AG04450 (cell line): ENCODE results near the gene R3HCC1L. TPM values are rescaled to one million over a fixed set of nuclear protein-coding genes. Genes with fewer than 3 reads are reported as not detected.

Source experiments
- CTCF ChIA-PET: fragments of 300-600, 350-600 bp; formaldehyde crosslinking; extraction: SDS; loops from one replicate; lab custom pipeline; 2022; ENCODE audit warnings: antibody characterized with exemption, inconsistent platforms; lab: Charles Lee
- POLR2A ChIA-PET: fragments of 350-600 bp; formaldehyde crosslinking; extraction: SDS; loops from one replicate; lab custom pipeline; 2021; ENCODE audit warnings: antibody characterized with exemption, inconsistent platforms; lab: Yijun Ruan, JAX
- DNase-seq: peaks from one replicate; pipeline ENCODE4 v3.0.0-alpha.2; 2011; ENCODE audit warnings: low read depth, low spot score
- H3K27ac ChIP-seq: one replicate; pipeline ENCODE4 v1.5.1; 2012; ENCODE audit warnings: low read depth, low read length, control low read depth
- H3K27me3 ChIP-seq: one replicate; pipeline ENCODE4 v1.6.0; 2012; ENCODE audit warnings: low read length; ENCODE audit not compliant: control insufficient read depth, insufficient read depth
- H3K4me3 ChIP-seq: 2 replicates; pipeline ENCODE4 v1.5.1; 2011; ENCODE audit warnings: mild to moderate bottlenecking, low read depth, low read length, control low read depth
- H3K9me3 ChIP-seq: 2 replicates; pipeline ENCODE4 v1.5.1; 2012; ENCODE audit warnings: low read length; ENCODE audit not compliant: control insufficient read depth, insufficient read depth
- CTCF ChIP-seq: IDR thresholded peaks from 2 replicates; pipeline ENCODE4 v1.5.1; 2011; ENCODE audit warnings: low read depth, low read length, control low read depth, inconsistent platforms
- polyA plus RNA-seq: library from polyadenylated mRNA; depleted of rRNA; stranded (reverse); fragments of >200 nt; gene quantifications from 2 replicates; pipeline ENCODE4 v1.2.3, GENCODE V29; 2011

The R3HCC1L gene
- polyA plus RNA-seq, 1 experiment, result 14.4 TPM

GRCh38 chr10:98195120-98195519, 60.7 kb downstream of the R3HCC1L start:
- Histone ChIP-seq H3K4me3 (no peak overlapping the region), H3K27ac (no peak overlapping the region), H3K9me3 (no peaks in the 10 kb centered on the region), H3K27me3 (no peaks in the 10 kb centered on the region)
- ChIA-PET POLR2A (no interaction called here), CTCF (interaction anchor here (4.6 kb wide), 1 partner anchor 24 kb away, joined by 20 read pairs; no protein-coding TSS in a partner anchor)
- no peak for TF ChIP-seq CTCF
- DNase-seq, result no peak

GRCh38 chr10:98196985-98197384, 62.5 kb downstream of the R3HCC1L start:
- no peak for TF ChIP-seq CTCF
- Histone ChIP-seq H3K4me3 (no peak overlapping the region), H3K27ac (no peak overlapping the region), H3K27me3 (no peaks in the 10 kb centered on the region), H3K9me3 (no peaks in the 10 kb centered on the region)
- ChIA-PET CTCF (interaction anchor here (0.6 to 4.6 kb wide), 2 partner anchors 26 to 127 kb away, joined by 3 to 20 read pairs; no protein-coding TSS in a partner anchor), POLR2A (no interaction called here)
- DNase-seq, result no peak

GRCh38 chr10:98201760-98202159, 67.3 kb downstream of the R3HCC1L start:
- CTCF ChIA-PET, result interaction anchor here (0.7 to 0.9 kb wide), 4 partner anchors 31 to 410 kb away, joined by 3 to 4 read pairs (median 4); no protein-coding TSS in a partner anchor
- no peak overlapping the region for H3K4me3 ChIP-seq
- no peaks in the 10 kb centered on the region for H3K27me3 ChIP-seq
- H3K9me3 ChIP-seq, result no peaks in the 10 kb centered on the region
- TF ChIP-seq CTCF, result no peak
- no peak overlapping the region for H3K27ac ChIP-seq
- no peak for DNase-seq
- POLR2A ChIA-PET, result no interaction called here

GRCh38 chr10:98202378-98202777, 67.9 kb downstream of the R3HCC1L start:
- ChIA-PET POLR2A (no interaction called here), CTCF (interaction anchor here (0.9 kb wide), 1 partner anchor 107 kb away, joined by 3 read pairs; no protein-coding TSS in a partner anchor)
- Histone ChIP-seq H3K9me3 (no peaks in the 10 kb centered on the region), H3K27ac (no peak overlapping the region), H3K4me3 (no peak overlapping the region), H3K27me3 (no peaks in the 10 kb centered on the region)
- no peak for TF ChIP-seq CTCF
- no peak for DNase-seq

- ChIA-PET CTCF (interaction anchor here (1.9 kb wide), 1 partner anchor 35 kb away, joined by 18 read pairs; no protein-coding TSS in a partner anchor), POLR2A (no interaction called here)
Observed at GRCh38 chr10:98205351-98205750, 70.9 kb downstream of the R3HCC1L start.

More at GRCh38 chr10:98205351-98205750, 70.9 kb downstream of the R3HCC1L start:
- DNase-seq, result no peak
- no peaks in the 10 kb centered on the region for H3K27me3 ChIP-seq
- no peak overlapping the region for H3K27ac ChIP-seq
- H3K4me3 ChIP-seq, result no peak overlapping the region
- no peak for TF ChIP-seq CTCF
- H3K9me3 ChIP-seq, result no peaks in the 10 kb centered on the region
